ENCODE results near the gene DUSP7.
"Not testable (repeated sequence)": the region's sequence is repeated elsewhere in the genome, so short reads cannot be mapped to it uniquely, and the experiment has no call there.

DUSP7 gene

DNA sequence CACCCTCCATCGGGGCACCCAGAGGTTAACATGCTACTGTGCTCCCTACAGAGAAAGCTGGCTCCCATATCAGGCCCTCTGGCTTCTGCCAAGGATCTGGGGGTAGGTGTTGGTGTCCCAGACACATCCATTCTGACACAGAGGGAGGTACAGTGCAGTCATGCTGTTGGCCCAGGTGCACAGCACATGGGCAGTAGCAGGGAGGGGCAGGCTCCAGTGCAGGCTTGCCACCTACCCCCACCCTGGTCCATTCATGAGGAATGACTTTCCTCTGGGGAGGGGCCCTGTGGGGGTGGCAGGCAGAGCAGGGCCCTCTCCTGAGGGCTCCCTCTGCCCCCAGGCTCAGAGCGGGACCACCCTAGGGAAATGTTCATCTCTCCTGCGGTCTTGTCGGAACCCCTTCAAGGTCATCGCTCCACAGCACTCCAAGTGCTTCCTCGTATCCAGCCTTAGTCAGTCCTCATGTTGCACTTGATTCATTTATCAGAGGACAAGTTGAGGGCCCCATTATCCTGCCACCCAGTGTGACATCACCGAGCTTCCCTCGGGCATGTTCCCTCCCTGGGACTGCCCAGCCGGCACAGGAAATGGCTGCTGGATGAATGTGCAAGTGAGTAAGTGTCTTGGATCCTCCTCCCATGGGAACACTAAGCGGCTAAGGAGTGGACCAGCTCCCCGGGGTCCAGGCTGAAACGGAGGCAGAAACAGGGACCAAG is 10.0 kb downstream of the DUSP7 start:
- DNase-seq = no peak

DNA sequence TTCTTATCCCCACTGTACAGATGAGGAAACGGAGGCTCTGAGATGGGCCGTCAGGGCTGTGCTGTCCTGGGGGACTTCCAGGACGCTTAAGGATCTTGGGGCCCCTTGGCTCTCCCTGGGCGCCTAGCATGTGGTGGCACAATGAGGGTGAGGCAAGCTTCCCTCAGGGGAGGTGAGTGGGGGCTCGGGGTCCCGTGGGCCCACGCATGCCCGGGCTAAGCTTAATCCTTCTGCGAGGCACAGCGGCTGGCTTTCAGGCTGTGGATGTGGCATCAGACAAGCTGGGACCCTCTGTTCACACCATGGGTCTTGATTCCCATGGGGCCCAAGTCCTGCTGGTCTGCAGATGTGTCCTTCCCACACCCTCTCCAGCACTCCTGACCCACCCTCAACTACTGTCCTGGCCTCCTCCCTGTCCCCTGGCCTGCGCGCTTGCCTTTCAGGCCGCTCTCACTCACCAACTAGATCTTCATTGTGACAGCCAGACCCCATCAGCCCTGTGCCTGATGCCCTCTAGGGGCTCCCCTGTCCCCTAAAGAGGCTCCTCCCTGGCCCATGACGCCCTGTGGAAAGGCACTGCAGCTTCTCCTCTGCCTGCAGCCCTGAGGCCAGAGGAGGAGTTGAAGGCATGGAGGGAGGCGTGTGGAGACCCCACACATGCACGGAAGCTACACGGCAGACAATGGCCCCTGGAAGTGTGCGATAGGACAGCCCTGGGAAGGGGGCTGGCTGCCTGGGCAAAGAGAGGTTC is 11.3 kb downstream of the DUSP7 start:
- DNase-seq = no peak

DNA sequence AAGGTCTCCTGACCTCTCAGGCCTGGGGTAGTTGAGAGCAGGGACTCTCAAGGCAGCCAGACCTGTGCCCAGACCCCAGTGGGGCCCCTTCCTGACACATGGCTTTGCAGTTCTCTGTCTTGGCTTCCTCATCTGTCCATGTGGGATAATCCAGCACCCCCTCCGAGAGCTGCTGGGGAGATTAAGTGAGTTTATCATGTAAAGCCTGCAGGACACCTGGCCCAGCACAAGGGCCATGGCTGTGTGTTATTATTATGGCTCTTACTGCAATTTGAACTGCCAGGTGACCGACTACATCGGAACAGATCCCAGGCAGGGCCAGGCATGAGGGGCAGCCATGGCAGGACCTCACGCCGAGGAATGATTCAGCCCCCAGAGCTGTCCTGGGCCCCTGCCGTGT is 12.6 kb downstream of the DUSP7 start:
- no peak for DNase-seq

DNA sequence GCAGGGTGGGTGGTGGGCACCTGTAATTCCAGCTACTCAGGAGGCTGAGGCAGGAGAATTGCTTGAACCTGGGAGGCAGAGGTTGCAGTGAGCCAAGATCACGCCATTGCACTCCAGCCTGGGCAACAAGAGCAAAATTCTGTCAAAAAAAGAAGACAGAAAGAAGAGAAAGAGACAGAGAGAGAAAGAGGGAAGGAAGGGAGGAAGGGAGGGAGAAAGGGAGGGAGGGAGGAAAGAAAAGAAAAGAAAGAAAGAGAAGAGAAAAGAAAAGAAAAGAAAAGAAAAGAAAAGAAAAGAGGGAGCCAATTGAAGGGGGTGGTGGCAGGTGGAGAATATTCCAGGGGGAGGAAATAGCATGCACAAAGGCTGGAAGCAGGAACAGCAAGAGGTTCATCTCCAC is 13.3 kb downstream of the DUSP7 start:
- DNase-seq = not testable (repeated sequence)

DNA sequence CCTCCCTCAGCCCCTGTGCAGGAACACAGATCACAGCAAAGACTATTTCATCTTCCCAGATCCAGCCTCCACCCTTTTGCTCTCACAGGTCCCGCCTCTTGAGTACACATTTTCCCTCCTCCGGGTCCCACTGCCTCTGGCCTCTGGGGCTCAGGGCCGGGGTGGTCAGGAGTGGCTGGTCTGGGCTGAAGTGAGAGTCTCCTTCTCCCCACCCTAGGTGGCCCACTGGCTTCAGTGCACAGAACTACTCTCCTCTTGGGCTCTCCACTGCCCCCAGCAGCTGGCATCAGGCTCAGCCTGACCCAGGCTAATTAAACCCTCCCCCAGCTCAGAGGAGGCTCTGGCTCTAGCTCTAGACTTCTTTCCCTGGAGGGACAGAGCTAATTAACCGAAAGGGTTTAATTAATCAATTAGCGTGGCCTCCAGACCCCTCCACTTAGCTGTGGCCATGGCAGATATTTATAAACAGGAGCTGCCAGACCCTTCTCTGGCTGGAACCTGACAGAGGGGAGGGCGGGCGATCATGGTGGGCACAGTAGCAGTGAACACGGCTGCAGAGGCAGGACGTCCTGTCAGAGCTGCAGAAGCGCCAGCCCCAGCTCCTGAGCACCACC is 15.1 kb downstream of the DUSP7 start:
- DNase-seq = no peak

DNA sequence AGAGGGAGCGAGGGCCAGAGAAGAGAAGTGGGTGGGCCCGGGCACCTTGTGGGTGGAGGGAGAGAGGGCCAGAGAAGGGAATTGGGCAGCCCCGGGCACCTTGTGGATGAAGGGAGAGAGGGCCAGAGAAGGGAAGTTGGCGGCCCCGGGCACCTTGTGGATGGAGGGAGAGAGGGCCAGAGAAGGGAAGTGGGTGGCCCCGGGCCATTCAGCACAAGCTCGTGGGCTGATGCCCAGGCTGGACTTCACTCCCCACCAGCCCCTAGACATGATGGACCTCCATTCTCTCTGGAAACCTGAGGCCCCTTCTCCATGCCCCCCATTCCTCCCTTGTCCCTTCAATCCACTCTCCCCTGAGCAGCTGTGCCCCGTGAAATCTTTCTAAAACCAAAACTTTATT is 15.8 kb downstream of the DUSP7 start:
- DNase-seq = no peak

DNA sequence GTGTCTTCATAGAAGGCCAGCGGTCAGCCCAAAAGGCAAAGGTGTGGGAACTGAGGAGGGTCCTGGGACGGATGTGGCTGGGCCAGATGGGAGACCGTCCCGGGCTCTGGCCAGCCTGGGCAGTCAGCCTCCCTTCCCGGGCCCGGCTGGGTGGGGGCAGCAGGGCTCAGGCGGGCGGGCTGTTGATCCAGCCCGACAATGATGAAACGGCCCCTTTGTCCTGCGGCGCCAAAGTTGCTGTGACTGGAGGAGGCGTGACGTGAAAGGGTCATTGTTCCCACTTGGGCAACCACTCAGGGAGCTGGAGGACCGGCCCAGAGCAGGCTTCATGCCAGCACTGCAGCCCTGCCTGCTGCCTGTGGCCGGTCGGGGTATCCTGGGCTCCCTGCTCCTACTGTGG is 16.5 kb downstream of the DUSP7 start:
- no peak for DNase-seq

DNA sequence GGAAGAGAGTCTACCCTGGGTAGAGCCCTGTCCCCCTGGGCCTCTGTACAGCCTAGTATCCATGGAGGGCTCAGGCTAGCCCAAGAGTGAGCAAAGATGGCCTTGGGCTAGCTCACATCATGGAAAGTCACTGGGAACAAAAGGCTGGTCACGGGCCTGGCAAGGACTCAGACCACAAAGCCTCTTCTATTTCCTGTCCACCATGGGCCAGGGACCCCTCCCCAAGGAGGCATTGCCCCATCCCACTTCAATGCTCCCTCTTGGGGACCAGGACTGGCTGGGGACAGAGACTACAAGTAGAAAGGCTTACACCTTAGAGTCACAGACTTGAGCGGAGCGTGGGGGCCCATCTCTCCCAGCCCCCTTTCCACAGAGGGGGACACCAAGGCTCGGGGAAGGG is 16.9 kb downstream of the DUSP7 start:
- DNase-seq = no peak

DNA sequence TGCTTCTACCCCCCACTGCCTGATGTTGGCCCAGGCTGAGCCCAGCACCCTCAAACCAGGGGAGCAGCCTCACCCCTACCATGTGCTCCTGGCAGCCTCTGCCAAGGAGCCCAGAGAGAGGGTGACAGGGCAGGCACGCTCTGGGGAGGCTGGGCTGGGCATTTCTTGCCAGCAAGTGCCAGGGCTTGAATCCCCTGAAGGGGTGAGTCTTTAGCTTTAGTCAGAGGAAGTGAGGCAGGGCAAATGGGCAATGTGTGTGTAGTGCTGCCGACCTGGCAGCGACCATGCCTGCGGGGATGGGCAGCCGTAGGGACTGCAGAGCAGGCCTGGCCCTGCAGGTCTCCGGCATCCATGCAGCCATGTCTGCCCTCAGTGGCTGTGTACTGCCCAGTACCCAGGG is 18.1 kb downstream of the DUSP7 start:
- no peak for DNase-seq

DNA sequence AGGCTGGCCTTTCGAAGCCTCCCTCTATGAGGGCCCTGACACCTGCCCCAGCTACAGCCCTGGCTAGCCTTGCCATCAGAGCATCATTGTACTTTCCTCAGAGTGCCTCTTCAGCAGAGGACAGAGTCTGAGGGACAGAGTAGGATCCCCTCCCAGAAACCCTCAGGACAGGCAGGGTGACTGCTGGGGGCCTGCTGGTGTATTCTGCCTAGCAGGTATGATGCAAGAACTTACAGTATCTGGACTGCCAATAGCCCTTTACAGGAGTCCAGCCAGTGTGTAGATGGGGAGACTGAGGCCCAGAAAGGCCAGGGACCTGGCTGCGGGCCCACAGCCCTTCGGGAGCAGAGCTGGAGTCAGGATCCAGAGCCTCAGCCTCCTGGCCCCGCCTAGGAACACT is 19.1 kb downstream of the DUSP7 start:
- no peak for DNase-seq

DNA sequence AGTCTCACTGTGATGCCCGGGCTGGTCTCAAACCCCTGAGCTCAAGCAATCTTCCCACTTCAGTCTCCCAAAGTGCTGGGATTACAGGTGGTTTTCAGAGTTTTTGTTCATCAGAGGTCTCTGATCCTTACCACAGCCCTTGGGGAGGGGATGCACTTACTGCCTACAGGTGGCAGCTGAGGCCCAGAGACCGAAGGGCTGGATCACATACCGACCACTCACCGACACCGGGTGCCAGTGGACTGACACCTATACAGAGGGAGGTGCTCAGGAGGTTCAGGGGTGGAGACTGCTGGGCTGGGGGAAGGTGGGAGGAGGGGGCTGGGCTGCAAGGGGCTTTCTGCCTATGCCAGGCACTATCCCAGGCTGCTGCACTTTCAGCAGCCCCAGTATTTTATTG is 19.5 kb downstream of the DUSP7 start:
- no peak for DNase-seq

DNA sequence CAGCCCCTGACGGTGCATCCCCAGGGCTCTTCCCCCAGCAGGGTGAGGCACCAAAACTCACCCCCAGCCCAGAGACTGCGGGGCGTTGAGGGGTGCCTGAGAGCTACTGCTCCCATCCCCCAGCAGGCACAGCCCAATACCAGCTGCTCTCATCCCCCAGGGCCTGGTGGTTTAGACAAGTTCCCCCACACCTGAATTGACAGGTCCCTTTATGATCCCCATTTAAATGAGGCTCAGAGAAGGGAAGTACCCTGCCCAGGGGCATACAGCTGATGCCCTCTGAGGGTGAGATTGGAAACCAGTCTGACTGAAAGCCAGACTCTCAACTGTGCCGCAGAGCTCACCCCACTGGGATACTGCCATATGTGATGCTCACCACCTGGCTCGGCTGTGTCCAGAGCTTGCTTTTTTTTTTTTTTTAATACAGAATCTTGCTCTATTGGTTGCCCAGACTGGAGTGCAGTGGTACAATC is 20.1 kb downstream of the DUSP7 start:
- no peak for DNase-seq

DNA sequence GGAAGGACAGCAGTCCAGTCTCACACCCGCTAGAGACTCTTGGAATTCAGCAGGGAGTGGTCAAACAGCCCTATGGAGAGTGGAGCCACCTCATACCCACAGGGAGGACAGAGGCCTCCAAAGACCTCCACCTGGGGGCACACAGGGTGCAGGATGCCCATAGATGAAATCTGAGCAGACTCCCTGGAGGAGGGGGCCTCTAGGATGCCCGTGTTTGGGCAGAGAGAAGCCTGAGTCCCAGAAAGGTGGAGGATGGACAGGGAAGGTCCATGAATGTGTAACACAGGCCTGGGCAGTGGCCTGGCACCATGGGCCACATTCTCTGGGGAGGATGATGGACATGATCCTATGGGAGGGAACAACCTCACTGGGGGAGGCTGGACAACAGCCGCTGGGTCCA is 21.7 kb downstream of the DUSP7 start:
- DNase-seq = no peak

DNA sequence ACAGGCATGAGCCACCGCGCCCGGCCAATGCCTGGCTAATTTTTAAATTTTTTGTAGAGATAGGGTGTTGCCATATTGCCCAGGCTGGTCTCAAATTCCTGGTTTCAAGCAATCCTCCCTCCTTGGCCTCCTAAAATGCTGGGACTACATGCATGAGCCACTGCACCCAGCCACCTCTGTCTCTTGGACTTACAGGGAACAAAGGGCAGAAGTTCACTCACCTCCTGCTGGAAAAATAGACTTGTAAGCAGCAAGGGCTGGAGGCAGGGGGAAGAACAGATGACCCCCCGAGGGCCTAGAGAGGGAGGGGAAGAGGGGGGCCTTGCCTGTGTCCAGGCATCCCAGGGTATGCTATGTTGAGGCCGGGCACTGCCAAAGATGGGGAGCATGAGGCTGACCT is 22.2 kb downstream of the DUSP7 start:
- no peak for DNase-seq

DNA sequence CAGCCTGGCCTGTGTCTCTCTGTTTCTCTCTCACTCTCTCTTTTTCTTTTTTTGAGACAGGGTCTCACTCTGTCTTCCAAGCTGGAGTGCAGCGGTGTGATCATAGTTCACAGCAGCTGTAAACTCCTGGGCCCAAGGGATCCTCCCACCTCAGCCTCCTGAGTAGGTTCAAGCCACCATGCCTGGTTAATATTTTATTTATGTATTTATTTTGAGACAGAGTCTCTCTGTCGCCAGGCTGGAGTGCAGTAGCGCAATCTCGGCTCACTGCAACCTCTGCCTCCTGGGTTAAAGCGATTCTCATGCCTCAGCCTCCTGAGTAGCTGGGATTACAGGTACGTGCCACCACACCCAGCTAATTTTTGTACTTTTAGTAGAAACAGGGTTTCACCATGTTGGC is 22.6 kb downstream of the DUSP7 start:
- not testable (repeated sequence) for DNase-seq

DNA sequence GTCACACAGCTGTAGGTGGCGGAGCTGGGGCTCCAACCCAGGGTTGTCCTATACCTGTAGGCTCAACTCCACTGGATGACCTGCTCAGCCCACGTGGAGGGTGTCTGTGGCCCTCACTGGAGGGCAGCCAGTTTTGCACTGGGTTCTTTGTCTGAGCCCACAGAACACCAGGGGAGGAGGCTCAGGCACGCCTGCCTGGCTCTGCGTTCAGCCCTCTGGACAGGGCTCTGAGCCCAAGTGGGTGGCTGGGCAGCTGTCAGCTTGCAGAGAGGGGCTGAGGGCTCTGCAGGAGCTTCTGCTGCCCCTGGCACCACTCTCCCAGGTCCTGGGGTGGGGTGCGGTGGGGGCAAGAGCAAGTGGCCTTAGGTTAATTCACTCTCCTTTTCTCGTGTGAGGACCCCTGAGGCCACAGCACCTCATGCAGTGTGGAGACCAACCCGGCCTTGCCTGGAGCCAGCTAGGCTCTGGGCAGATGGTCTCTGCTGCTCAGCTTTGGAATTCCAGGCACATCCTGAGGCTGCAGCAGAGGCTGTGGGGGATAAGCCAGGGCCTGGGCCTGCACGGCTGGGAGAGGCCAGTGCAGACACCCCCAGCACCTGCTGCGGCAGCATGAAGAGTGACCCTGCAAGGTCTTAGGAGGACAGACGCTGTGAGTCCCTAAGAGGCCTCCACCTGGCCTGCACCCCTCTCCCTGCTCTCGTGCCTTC is 23.5 kb downstream of the DUSP7 start:
- DNase-seq = no peak

DNA sequence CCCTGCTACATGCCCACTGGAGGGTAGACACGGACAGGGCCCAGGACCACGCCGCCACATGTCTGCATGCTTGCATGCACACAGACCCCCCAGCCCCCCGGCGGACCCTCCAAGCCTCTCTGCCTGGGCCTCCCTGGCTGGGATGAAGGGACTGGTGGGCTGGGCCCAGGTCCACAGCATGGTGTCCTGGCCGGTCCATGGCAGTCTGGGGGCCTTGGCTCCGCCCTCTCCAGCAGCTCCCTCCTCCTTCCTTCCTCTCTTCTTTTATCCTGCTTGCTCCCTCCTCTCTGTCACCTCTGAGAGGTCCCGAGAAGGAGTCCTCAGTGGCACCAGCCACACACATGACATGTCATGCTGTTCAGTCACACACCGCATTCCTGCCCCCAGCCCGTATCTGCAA is 24.5 kb downstream of the DUSP7 start:
- DNase-seq = no peak

DNA sequence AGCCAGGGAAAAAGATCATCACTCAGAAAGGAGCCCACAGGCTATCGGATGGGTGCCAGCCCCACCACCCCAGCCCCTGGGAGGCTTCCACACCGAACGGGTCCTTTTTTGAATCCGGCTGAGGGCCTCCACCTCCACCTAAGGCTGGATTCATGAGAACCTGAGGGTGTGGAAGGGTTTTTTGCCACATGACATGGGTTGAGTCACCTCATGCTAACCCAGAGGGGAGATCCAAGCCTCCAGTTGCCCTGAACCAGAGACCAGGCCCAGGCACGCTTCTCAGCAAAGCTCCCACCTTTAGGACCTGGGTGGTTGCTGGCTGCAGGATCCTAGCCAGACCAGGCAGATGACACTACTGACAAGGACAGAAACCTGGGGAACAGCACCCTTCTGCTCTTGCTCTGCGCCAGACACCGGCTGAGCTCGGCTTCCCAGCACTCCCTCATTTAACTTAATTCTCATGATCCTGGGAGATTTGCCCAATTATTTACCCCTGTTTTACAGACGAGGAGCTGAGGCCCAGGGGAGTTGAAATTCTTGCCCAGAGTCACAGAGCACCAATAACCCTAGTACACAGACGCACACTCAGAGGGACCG is 25.6 kb downstream of the DUSP7 start:
- no peak for DNase-seq

DNA sequence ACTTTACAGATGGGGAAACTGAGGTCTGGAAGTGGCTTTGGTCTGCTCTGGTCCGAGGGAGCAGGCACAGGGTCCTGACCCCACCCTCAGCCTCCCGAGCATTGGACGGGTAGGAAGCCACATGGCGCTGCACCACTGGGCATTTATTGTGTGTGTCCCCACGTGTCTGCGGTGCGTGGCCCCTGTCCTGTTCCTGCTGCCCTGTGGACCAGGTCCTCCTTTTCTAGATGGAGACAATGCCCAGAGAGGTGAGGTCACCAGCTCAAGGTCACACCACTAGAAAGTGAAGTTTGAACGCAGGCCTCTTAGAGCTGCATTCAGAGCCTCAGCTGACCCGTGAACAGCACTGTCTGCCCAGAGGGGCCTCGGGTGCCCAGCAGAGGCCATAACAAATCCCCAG is 26.8 kb downstream of the DUSP7 start:
- no peak for DNase-seq

DNA sequence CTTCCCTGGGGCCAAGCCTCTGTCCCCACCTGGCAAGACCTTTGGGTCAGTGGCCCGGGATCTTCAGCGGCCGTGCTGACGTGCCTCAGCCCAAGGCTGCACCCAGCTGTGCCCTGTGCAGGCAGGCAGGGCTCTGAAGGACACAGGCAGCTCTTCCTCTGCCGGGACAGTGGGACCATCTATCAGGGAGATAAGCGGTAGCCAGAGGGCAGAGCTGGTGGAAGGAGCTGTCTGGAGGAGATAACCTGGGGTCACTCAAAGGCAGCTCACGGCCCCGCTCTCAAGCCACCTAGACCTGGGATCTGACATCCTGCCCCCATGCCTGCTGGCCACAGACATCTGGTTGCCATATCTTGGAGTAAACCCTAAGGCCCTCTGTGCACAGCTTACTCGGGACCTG is 27.3 kb downstream of the DUSP7 start:
- DNase-seq = no peak

DNA sequence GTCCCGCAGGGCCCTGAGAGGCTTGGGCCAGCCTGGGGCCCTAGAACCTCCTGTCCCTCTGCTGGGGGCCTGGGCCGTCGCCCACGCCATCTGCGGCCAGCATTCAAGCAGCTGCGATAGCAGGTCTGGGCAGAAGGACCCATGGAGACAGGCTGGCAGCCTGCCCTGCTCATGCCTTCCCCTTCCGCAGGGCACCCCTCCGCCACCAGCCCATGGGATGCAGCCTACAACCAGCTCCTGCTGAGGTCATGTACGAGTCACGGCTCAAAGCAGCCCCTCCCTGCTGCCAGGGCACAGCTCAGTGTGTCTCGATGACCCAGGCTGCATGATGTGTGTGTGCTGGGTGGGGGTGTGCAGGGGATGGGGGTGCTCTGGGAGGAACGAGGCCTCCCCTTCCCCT is 27.8 kb downstream of the DUSP7 start:
- DNase-seq = no peak

DNA sequence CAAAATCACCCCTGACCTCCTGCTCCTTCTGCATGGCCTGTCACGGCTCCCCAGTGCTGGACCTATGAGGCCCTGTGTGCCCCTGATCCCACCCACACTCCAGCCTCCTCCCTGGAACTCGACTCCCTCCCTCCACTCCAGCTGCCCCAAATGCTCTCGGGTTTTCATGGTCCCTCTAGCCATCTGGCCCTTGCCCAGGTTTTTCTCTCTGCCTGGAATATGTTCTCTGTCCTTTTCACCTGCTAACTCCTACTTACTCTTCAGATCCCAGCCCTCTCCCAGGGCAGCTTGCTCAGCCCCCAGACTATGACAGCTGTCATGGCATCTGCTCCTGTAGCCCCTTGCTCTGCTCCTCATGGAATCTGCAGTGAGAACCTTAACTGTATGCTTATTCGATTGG is 30.3 kb downstream of the DUSP7 start:
- DNase-seq = no peak

DNA sequence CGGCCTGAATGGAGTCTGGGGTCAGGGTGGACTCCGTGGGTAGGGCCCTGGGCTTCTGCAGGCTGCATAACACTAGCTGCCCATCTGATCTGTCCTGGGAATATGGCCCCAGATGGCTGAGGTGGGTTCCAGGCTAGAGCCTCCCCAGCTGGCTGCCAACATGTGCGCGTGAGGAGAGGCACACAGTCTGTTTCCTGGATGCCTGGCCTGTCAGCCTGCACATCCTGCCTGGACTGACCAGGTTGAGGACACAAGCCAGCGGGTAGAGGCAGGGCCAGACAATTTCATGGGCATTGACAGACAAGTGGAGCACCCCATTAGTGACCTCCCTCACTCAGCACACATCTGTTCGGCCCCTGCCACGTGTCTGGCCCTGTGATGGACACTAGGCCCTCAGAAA is 30.9 kb downstream of the DUSP7 start:
- DNase-seq = no peak

All from NCI-H1417 treated with DMSO at 0.1 percent for 48 hours (cell line).